K562 (cell line): ENCODE data around the gene FBL. TPM values are rescaled to one million over a fixed set of nuclear protein-coding genes. Genes with fewer than 3 reads are reported as not detected.

Experiments used
- ETV5 ChIP-seq: sonication (generic); formaldehyde crosslinking; IDR thresholded peaks from 2 replicates; pipeline ENCODE4 v1.4.0; 2020; ENCODE audit warnings: low read depth, mild to moderate bottlenecking, missing genetic modification reagents
- FOXP1 ChIP-seq: sonication (generic); formaldehyde crosslinking; IDR thresholded peaks from 2 replicates; pipeline ENCODE4 v1.8.0; 2022; ENCODE audit warnings: mild to moderate bottlenecking, missing genetic modification reagents
- HNRNPK ChIP-seq: fragments of 200-400 bp; formaldehyde crosslinking; IDR thresholded peaks from one replicate; pipeline ENCODE4 v1.6.1; 2018; ENCODE audit warnings: mild to moderate bottlenecking, low read depth, low read length; ENCODE audit not compliant: poor library complexity, severe bottlenecking
- NELFE ChIP-seq: IDR thresholded peaks from 2 replicates; pipeline ENCODE4 v1.6.1; 2011; ENCODE audit warnings: mild to moderate bottlenecking; ENCODE audit not compliant: insufficient read depth, insufficient read length
- PHF20 ChIP-seq: fragments of 450-650 bp; IDR thresholded peaks from 2 replicates; pipeline ENCODE4 v1.6.1; 2018; ENCODE audit not compliant: partially characterized antibody
- PTBP1 ChIP-seq: fragments of 200-400 bp; formaldehyde crosslinking; IDR thresholded peaks from 2 replicates; pipeline ENCODE4 v1.6.1; 2017; ENCODE audit warnings: low read depth, low read length
- SAP30 ChIP-seq: fragments of 200-600 bp; sonication (generic); IDR thresholded peaks from 2 replicates; pipeline ENCODE4 v1.6.1; 2012; ENCODE audit warnings: borderline replicate concordance, low read depth, mild to moderate bottlenecking, moderate library complexity, low read length, control low read depth, inconsistent platforms; ENCODE audit not compliant: insufficient read depth, poor library complexity, severe bottlenecking
- SMAD3 ChIP-seq: fragments of 450-650 bp; formaldehyde crosslinking; conservative IDR thresholded peaks from 2 replicates; pipeline ENCODE4 v1.4.0; 2020; ENCODE audit warnings: mild to moderate bottlenecking
- SMARCC2 ChIP-seq: fragments of 450-650 bp; IDR thresholded peaks from 2 replicates; pipeline ENCODE4 v1.6.1; 2017; ENCODE audit warnings: antibody characterized with exemption, moderate library complexity, mild to moderate bottlenecking, low read depth
- SOX6 ChIP-seq: fragments of 450-650 bp; IDR thresholded peaks from 2 replicates; pipeline ENCODE4 v1.6.1; 2014; ENCODE audit warnings: mild to moderate bottlenecking
- ZC3H8 ChIP-seq: fragments of 450-650 bp; IDR thresholded peaks from 2 replicates; pipeline ENCODE4 v1.6.1; 2017
- ZNF134 ChIP-seq: fragments of 250-450 bp; sonication (Bioruptor Pico); conservative IDR thresholded peaks from 2 replicates; pipeline ENCODE4 v1.4.0; 2020
- ZNF384 ChIP-seq: IDR thresholded peaks from 2 replicates; pipeline ENCODE4 v1.6.1; 2012; ENCODE audit warnings: low read depth, low read length, improper control_type of control experiment
- ZNF695 ChIP-seq: fragments of 450-650 bp; formaldehyde crosslinking; IDR thresholded peaks from 2 replicates; pipeline ENCODE4 v1.4.0; 2020; ENCODE audit warnings: mild to moderate bottlenecking, moderate library complexity
- ZNF778 ChIP-seq: fragments of 450-650 bp; formaldehyde crosslinking; IDR thresholded peaks from 2 replicates; pipeline ENCODE4 v1.4.0; 2020; ENCODE audit warnings: mild to moderate bottlenecking, moderate library complexity
- ZSCAN29 ChIP-seq: fragments of 450-650 bp; IDR thresholded peaks from 2 replicates; pipeline ENCODE4 v1.6.1; 2017
- ZZZ3 ChIP-seq: fragments of 450-650 bp; IDR thresholded peaks from 2 replicates; pipeline ENCODE4 v1.6.1; 2016; ENCODE audit warnings: antibody characterized with exemption, mild to moderate bottlenecking, moderate library complexity
- polyA plus RNA-seq, 8 experiments: library from polyadenylated mRNA; depleted of rRNA in 4 of 8; stranded (reverse) in 5 of 8; unstranded in 3 of 8; fragments of >200 nt; fragmentation: Nextera tagmentation in 2 of 8; fragmentation: Illumina TruSeq in 1 of 8; extraction: Ambion mirVana in 2 of 8; extraction: Trizol in 1 of 8; gene quantifications; 2 replicates each; pipeline versions ENCODE4 v1.2.1 to v1.2.3, GENCODE V29; 2011 to 2014; ENCODE audit warnings: inconsistent platforms in 1 of 8, missing spikeins in 1 of 8
- total RNA-seq, 7 experiments: library from RNA; depleted of rRNA in 6 of 7; stranded (reverse); fragments of >200 nt in 6 of 7; fragmentation: Illumina TruSeq in 2 of 7; extraction: Trizol in 2 of 7; gene quantifications; 2 replicates each; pipeline versions ENCODE4 v1.2.1 to v1.2.3, GENCODE V29; 2011 to 2021; ENCODE audit warnings: low replicate concordance in 1 of 7
- TF ChIP-seq, protein P1 (sequence below): sonication (generic); formaldehyde crosslinking; IDR thresholded peaks from 2 replicates; pipeline ENCODE4 v1.8.1; 2023; ENCODE audit warnings: mild to moderate bottlenecking, missing genetic modification reagents, moderate library complexity
- TF ChIP-seq, protein P2 (sequence below): fragments of 250-450 bp; sonication (Bioruptor Pico); IDR thresholded peaks from 2 replicates; pipeline ENCODE4 v1.5.0; 2021
- TF ChIP-seq, protein P3 (sequence below): fragments of 450-650 bp; IDR thresholded peaks from 2 replicates; pipeline ENCODE4 v1.6.1; 2016; ENCODE audit warnings: low read depth, mild to moderate bottlenecking, moderate library complexity
- TF ChIP-seq, protein P4 (sequence below): sonication (generic); formaldehyde crosslinking; IDR thresholded peaks from 2 replicates; pipeline ENCODE4 v1.8.0; 2023; ENCODE audit warnings: mild to moderate bottlenecking, missing genetic modification reagents
- TF ChIP-seq, protein P5 (sequence below): sonication (generic); formaldehyde crosslinking; IDR thresholded peaks from 2 replicates; pipeline ENCODE4 v1.8.0; 2022; ENCODE audit warnings: mild to moderate bottlenecking, missing genetic modification reagents

Gene FBL
- total and polyA plus RNA-seq, 9 of the 15 experiments (the other 6 are each of a cell fraction or from before 2014, with no cell fraction given), result 201 to 1,696 (median 696) TPM

DNA sequence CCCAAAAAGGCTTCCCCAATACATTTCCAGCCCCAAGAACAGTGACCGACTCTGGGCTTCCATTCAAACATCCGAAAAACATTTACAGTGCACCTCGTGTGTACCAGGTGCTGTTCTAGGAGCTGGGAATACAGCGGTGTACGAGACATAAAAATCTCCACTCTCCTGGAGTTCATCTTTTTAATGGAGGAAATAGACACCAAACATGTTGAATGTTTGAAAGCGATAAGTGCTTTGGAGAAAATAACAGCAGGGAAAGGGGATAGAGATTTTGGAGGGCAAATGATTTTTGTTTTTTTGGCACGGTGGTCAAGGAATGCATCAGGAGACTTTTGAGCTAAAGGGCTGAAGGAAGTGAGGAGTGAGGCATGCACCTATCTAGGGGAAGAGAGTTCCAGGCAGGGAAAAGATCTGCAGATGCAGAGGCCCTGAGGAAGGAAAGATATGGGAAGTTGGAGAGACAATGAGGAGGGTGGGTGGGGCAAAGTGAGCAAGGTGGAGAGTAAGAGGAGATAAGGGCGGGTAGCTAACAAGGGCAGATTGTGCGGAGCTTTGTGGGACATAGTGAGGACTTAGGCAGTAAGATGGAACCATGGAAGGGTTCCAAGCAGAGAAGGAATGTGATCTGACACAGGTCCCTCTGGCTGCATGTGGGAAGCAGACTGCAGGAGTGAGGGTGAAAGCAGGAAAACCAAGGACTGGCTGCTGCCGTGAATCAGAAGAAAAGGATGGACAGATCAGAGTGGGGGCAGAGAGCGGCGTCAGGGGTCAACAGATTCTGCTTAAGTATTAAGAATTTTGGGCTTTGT is 703 bp upstream of the FBL start (continued):
- TF ChIP-seq, protein P1, sequence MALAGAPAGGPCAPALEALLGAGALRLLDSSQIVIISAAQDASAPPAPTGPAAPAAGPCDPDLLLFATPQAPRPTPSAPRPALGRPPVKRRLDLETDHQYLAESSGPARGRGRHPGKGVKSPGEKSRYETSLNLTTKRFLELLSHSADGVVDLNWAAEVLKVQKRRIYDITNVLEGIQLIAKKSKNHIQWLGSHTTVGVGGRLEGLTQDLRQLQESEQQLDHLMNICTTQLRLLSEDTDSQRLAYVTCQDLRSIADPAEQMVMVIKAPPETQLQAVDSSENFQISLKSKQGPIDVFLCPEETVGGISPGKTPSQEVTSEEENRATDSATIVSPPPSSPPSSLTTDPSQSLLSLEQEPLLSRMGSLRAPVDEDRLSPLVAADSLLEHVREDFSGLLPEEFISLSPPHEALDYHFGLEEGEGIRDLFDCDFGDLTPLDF (CRISPR knock-in tag), result no peak
- TF ChIP-seq, protein P2, sequence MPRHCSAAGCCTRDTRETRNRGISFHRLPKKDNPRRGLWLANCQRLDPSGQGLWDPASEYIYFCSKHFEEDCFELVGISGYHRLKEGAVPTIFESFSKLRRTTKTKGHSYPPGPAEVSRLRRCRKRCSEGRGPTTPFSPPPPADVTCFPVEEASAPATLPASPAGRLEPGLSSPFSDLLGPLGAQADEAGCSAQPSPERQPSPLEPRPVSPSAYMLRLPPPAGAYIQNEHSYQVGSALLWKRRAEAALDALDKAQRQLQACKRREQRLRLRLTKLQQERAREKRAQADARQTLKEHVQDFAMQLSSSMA (CRISPR knock-in tag), result no peak
- TF ChIP-seq ZSCAN29, result no peak
- TF ChIP-seq SMAD3 (CRISPR knock-in tag), result no peak
- no peak for TF ChIP-seq NELFE
- TF ChIP-seq ZZZ3, result no peak
- no peak for TF ChIP-seq ZNF134 (CRISPR knock-in tag)
- TF ChIP-seq, protein P3, sequence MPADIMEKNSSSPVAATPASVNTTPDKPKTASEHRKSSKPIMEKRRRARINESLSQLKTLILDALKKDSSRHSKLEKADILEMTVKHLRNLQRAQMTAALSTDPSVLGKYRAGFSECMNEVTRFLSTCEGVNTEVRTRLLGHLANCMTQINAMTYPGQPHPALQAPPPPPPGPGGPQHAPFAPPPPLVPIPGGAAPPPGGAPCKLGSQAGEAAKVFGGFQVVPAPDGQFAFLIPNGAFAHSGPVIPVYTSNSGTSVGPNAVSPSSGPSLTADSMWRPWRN, result no peak
- TF ChIP-seq ZC3H8, result no peak
- TF ChIP-seq ETV5 (CRISPR knock-in tag), result no peak
- no peak for TF ChIP-seq PHF20
- TF ChIP-seq SMARCC2, result no peak; the same call in 1 of the 2 replicates
- TF ChIP-seq SAP30, result no peak
- TF ChIP-seq, protein P4, sequence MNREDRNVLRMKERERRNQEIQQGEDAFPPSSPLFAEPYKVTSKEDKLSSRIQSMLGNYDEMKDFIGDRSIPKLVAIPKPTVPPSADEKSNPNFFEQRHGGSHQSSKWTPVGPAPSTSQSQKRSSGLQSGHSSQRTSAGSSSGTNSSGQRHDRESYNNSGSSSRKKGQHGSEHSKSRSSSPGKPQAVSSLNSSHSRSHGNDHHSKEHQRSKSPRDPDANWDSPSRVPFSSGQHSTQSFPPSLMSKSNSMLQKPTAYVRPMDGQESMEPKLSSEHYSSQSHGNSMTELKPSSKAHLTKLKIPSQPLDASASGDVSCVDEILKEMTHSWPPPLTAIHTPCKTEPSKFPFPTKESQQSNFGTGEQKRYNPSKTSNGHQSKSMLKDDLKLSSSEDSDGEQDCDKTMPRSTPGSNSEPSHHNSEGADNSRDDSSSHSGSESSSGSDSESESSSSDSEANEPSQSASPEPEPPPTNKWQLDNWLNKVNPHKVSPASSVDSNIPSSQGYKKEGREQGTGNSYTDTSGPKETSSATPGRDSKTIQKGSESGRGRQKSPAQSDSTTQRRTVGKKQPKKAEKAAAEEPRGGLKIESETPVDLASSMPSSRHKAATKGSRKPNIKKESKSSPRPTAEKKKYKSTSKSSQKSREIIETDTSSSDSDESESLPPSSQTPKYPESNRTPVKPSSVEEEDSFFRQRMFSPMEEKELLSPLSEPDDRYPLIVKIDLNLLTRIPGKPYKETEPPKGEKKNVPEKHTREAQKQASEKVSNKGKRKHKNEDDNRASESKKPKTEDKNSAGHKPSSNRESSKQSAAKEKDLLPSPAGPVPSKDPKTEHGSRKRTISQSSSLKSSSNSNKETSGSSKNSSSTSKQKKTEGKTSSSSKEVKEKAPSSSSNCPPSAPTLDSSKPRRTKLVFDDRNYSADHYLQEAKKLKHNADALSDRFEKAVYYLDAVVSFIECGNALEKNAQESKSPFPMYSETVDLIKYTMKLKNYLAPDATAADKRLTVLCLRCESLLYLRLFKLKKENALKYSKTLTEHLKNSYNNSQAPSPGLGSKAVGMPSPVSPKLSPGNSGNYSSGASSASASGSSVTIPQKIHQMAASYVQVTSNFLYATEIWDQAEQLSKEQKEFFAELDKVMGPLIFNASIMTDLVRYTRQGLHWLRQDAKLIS (CRISPR knock-in tag), result no peak
- TF ChIP-seq, protein P5, sequence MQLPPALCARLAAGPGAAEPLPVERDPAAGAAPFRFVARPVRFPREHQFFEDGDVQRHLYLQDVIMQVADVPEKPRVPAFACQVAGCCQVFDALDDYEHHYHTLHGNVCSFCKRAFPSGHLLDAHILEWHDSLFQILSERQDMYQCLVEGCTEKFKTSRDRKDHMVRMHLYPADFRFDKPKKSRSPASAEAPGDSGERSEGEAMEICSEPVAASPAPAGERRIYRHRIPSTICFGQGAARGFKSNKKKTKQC, result no peak
- no peak for TF ChIP-seq ZNF384
- TF ChIP-seq ZNF778 (CRISPR knock-in tag), result no peak
- no peak for TF ChIP-seq PTBP1
- TF ChIP-seq ZNF695 (CRISPR knock-in tag), result no peak
- TF ChIP-seq HNRNPK, result no peak
- peak; percentile 86 for TF ChIP-seq SOX6
- TF ChIP-seq FOXP1 (CRISPR knock-in tag), result no peak
